Cardiac muscle cell (in vitro differentiated cells and primary cell): ENCODE measurements around the gene SENP2. TPM values are rescaled to one million over a fixed set of nuclear protein-coding genes. Genes with fewer than 3 reads are reported as not detected.

Experiments
- DNase-seq, 2 donors: peaks; one replicate each; pipeline versions ENCODE4 v3.0.0 to v3.0.0-alpha.2; 2010 to 2017; ENCODE audit warnings: low read depth in 1 of 2, low spot score in 1 of 2
- H3K27ac ChIP-seq: fragments of 200-600 bp; sonication (generic); 2 replicates; pipeline ENCODE4 v1.5.1; 2016
- H3K27me3 ChIP-seq: fragments of 200-600 bp; sonication (generic); 2 replicates; pipeline ENCODE4 v1.6.0; 2016; ENCODE audit warnings: control low read depth
- H3K36me3 ChIP-seq: fragments of 200-600 bp; sonication (generic); 2 replicates; pipeline ENCODE4 v1.5.1; 2016; ENCODE audit warnings: control low read depth
- H3K4me1 ChIP-seq: fragments of 200-600 bp; sonication (generic); 2 replicates; pipeline ENCODE4 v1.8.1; 2017; ENCODE audit warnings: low read depth, mild to moderate bottlenecking, mixed run types
- H3K4me3 ChIP-seq: fragments of 200-600 bp; sonication (generic); 2 replicates; pipeline ENCODE4 v1.5.1; 2016; ENCODE audit warnings: mild to moderate bottlenecking
- H3K9me3 ChIP-seq: fragments of 200-600 bp; sonication (generic); 2 replicates; pipeline ENCODE4 v1.5.1; 2017; ENCODE audit warnings: low read depth, mild to moderate bottlenecking, control low read depth
- CTCF ChIP-seq: IDR thresholded peaks from 2 replicates; pipeline ENCODE4 v1.5.1; 2012; ENCODE audit warnings: low read depth, mild to moderate bottlenecking, low read length
- polyA plus RNA-seq: library from polyadenylated mRNA; unstranded; fragments of >200 nt; fragmentation: Nextera tagmentation; extraction: Ambion mirVana; gene quantifications from 2 replicates; pipeline ENCODE4 v1.2.1, GENCODE V29; 2016
- total RNA-seq: library from RNA; depleted of rRNA; stranded (reverse); fragments of >200 nt; gene quantifications from 2 replicates; pipeline ENCODE4 v1.2.3, GENCODE V29; 2016

SENP2 gene
- total and polyA plus RNA-seq, 2 experiments from 2014 or later: 26.9 to 53.6 TPM

- Histone ChIP-seq H3K4me1 (no peaks in the 10 kb centered on the region), H3K4me3 (no peak overlapping the region), H3K9me3 (no peaks in the 10 kb centered on the region), H3K36me3 (peaks cover 73% of the 10 kb centered on the region), H3K27me3 (no peaks in the 10 kb centered on the region), H3K27ac (no peak overlapping the region)
- TF ChIP-seq CTCF: no peak
- no peak for DNase-seq
These were observed 26.9 kb downstream of the SENP2 start for GRCh38 chr3:185613016-185613415.

- H3K36me3 ChIP-seq: peaks cover 51% of the 10 kb centered on the region
- TF ChIP-seq CTCF: no peak
- DNase-seq: no peak
- no peaks in the 10 kb centered on the region for H3K4me1 ChIP-seq
- H3K27me3 ChIP-seq: no peaks in the 10 kb centered on the region
- H3K4me3 ChIP-seq: no peak overlapping the region
- no peak overlapping the region for H3K27ac ChIP-seq
- H3K9me3 ChIP-seq: no peaks in the 10 kb centered on the region
These were observed 38.0 kb downstream of the SENP2 start for GRCh38 chr3:185623939-185624665.

GRCh38 chr3:185625784-185626183, 39.7 kb downstream of the SENP2 start:
- no peak overlapping the region for H3K27ac ChIP-seq
- no peak for TF ChIP-seq CTCF
- no peaks in the 10 kb centered on the region for H3K4me1 ChIP-seq
- H3K36me3 ChIP-seq: peaks cover 54% of the 10 kb centered on the region
- DNase-seq: no peak
- H3K27me3 ChIP-seq: no peaks in the 10 kb centered on the region
- no peaks in the 10 kb centered on the region for H3K9me3 ChIP-seq
- H3K4me3 ChIP-seq: no peak overlapping the region

GRCh38 chr3:185629554-185630181, 43.6 kb downstream of the SENP2 start:
- no peaks in the 10 kb centered on the region for H3K9me3 ChIP-seq
- peaks cover 35% of the 10 kb centered on the region for H3K36me3 ChIP-seq
- H3K4me1 ChIP-seq: no peaks in the 10 kb centered on the region
- TF ChIP-seq CTCF: no peak
- H3K27ac ChIP-seq: peak overlapping the region; percentile 35
- H3K27me3 ChIP-seq: no peaks in the 10 kb centered on the region
- DNase-seq: no peak
- no peak overlapping the region for H3K4me3 ChIP-seq

GRCh38 chr3:185630182-185630622, 44.1 kb downstream of the SENP2 start:
- H3K9me3 ChIP-seq: no peaks in the 10 kb centered on the region
- H3K27ac ChIP-seq: peak overlapping the region; percentile 35
- TF ChIP-seq CTCF: no peak
- no peak overlapping the region for H3K4me3 ChIP-seq
- H3K27me3 ChIP-seq: no peaks in the 10 kb centered on the region
- H3K4me1 ChIP-seq: no peaks in the 10 kb centered on the region
- DNase-seq: peak in 1 of 2 donors; percentile 66
- peaks cover 35% of the 10 kb centered on the region for H3K36me3 ChIP-seq
